Liver (tissue), 3 donors: ENCODE measurements around the gene MAP3K12.

Source experiments
- EGR1 ChIP-seq, 2 donors: IDR thresholded peaks; 2 replicates each; pipeline ENCODE4 v1.6.1; 2016 to 2018; ENCODE audit warnings: antibody characterized with exemption in 2 of 2, low read depth in 2 of 2
- FOXA2 ChIP-seq: IDR thresholded peaks from 2 replicates; pipeline ENCODE4 v1.6.1; 2016; ENCODE audit warnings: antibody characterized with exemption
- GABPA ChIP-seq, 2 donors: IDR thresholded peaks in 1 of 2; conservative IDR thresholded peaks in 1 of 2; 2 replicates each; pipeline ENCODE4 v1.6.1; 2016; ENCODE audit warnings: antibody characterized with exemption in 2 of 2, mild to moderate bottlenecking in 1 of 2, moderate library complexity in 1 of 2
- HNF4G ChIP-seq: IDR thresholded peaks from 2 replicates; pipeline ENCODE4 v1.6.1; 2016; ENCODE audit warnings: antibody characterized with exemption
- JUND ChIP-seq, 2 donors: IDR thresholded peaks; 2 replicates each; pipeline ENCODE4 v1.6.1; 2016; ENCODE audit warnings: antibody characterized with exemption in 2 of 2
- RAD21 ChIP-seq, 2 donors: IDR thresholded peaks; 2 replicates each; pipeline ENCODE4 v1.6.1; 2016; ENCODE audit warnings: antibody characterized with exemption in 2 of 2, mild to moderate bottlenecking in 2 of 2
- RXRA ChIP-seq, 2 donors: IDR thresholded peaks; 2 replicates each; pipeline ENCODE4 v1.6.1; 2017 to 2018; ENCODE audit warnings: antibody characterized with exemption in 2 of 2, mild to moderate bottlenecking in 1 of 2
- SP1 ChIP-seq: IDR thresholded peaks from 2 replicates; pipeline ENCODE4 v1.6.1; 2018; ENCODE audit warnings: antibody characterized with exemption, mild to moderate bottlenecking
- TAF1 ChIP-seq: conservative IDR thresholded peaks from 2 replicates; pipeline ENCODE4 v1.6.1; 2016; ENCODE audit warnings: antibody characterized with exemption, mild to moderate bottlenecking
- YY1 ChIP-seq: IDR thresholded peaks from 2 replicates; pipeline ENCODE4 v1.6.1; 2016; ENCODE audit warnings: antibody characterized with exemption, mild to moderate bottlenecking
- TF ChIP-seq, protein P1 (sequence below): IDR thresholded peaks from 2 replicates; pipeline ENCODE4 v1.6.1; 2016; ENCODE audit warnings: antibody characterized with exemption
- TF ChIP-seq, protein P2 (sequence below): fragments of 150-350 bp; IDR thresholded peaks from 2 replicates; pipeline ENCODE4 v1.5.1; 2017; ENCODE audit warnings: improper control_type of control experiment, low read depth, low read length; ENCODE audit not compliant: missing input control
- TF ChIP-seq, protein P3 (sequence below): IDR thresholded peaks from 2 replicates; pipeline ENCODE4 v1.6.1; 2016; ENCODE audit warnings: antibody characterized with exemption
- TF ChIP-seq, protein P4 (sequence below): IDR thresholded peaks from 2 replicates; pipeline ENCODE4 v1.6.1; 2016; ENCODE audit warnings: antibody characterized with exemption
- donor health status: healthy.
- donor health status: healthy.

DNA sequence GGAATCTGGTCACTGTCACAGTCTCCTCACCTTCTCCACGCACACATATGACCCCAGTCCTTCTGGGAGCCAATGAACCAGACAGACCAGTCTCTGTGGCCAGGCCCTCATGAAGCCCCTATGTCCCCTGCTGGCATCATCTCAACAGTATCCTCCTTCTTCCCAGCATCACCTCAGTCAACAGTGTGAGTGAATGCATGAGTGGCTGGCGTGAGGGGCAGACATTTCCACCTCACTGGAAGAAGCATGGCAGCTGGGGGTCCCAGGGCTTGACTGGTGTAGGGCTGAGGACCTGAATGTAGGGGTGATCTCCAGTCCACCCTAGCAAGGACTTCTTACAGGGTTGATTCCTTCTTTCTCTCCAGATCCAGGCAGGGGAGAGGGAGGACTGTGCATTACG is 1.8 kb downstream of the MAP3K12 start:
- TF ChIP-seq YY1 (no peak), RAD21 (IDR thresholded peaks at IDR 0.05) (no peak), RXRA (IDR thresholded peaks at IDR 0.05) (no peak), GABPA (IDR thresholded peaks at IDR 0.05 in 1 of 2, conservative IDR thresholded peaks at IDR 0.05 in 1 of 2) (no peak), FOXA2 (no peak), EGR1 (IDR thresholded peaks at IDR 0.05; ENCODE audit: low read depth in 2 of 2) (no peak), SP1 (no peak), JUND (IDR thresholded peaks at IDR 0.05) (no peak), TAF1 (no peak), HNF4G (no peak)
- TF ChIP-seq, protein P1, sequence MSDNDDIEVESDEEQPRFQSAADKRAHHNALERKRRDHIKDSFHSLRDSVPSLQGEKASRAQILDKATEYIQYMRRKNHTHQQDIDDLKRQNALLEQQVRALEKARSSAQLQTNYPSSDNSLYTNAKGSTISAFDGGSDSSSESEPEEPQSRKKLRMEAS = no peak
- TF ChIP-seq, protein P2, sequence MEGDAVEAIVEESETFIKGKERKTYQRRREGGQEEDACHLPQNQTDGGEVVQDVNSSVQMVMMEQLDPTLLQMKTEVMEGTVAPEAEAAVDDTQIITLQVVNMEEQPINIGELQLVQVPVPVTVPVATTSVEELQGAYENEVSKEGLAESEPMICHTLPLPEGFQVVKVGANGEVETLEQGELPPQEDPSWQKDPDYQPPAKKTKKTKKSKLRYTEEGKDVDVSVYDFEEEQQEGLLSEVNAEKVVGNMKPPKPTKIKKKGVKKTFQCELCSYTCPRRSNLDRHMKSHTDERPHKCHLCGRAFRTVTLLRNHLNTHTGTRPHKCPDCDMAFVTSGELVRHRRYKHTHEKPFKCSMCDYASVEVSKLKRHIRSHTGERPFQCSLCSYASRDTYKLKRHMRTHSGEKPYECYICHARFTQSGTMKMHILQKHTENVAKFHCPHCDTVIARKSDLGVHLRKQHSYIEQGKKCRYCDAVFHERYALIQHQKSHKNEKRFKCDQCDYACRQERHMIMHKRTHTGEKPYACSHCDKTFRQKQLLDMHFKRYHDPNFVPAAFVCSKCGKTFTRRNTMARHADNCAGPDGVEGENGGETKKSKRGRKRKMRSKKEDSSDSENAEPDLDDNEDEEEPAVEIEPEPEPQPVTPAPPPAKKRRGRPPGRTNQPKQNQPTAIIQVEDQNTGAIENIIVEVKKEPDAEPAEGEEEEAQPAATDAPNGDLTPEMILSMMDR = no peak
- TF ChIP-seq, protein P3, sequence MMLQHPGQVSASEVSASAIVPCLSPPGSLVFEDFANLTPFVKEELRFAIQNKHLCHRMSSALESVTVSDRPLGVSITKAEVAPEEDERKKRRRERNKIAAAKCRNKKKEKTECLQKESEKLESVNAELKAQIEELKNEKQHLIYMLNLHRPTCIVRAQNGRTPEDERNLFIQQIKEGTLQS = no peak
- TF ChIP-seq, protein P4, sequence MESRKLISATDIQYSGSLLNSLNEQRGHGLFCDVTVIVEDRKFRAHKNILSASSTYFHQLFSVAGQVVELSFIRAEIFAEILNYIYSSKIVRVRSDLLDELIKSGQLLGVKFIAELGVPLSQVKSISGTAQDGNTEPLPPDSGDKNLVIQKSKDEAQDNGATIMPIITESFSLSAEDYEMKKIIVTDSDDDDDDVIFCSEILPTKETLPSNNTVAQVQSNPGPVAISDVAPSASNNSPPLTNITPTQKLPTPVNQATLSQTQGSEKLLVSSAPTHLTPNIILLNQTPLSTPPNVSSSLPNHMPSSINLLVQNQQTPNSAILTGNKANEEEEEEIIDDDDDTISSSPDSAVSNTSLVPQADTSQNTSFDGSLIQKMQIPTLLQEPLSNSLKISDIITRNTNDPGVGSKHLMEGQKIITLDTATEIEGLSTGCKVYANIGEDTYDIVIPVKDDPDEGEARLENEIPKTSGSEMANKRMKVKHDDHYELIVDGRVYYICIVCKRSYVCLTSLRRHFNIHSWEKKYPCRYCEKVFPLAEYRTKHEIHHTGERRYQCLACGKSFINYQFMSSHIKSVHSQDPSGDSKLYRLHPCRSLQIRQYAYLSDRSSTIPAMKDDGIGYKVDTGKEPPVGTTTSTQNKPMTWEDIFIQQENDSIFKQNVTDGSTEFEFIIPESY = no peak
